Stimulated activated CD4-positive, alpha-beta T cell treated with anti-CD3 and anti-CD28 coated beads, Interleukin-2, amount 100 ng/mL, for 48 hours (primary cell): Measurements from ENCODE around the gene TECPR2.
"Not testable (repeated sequence)": the region's sequence is repeated elsewhere in the genome, so short reads cannot be mapped to it uniquely, and the experiment has no call there.

Source experiments
- DNase-seq, 2 donors: peaks; one replicate each; pipeline ENCODE4 v3.0.0-alpha.2; 2020

Gene TECPR2

DNA sequence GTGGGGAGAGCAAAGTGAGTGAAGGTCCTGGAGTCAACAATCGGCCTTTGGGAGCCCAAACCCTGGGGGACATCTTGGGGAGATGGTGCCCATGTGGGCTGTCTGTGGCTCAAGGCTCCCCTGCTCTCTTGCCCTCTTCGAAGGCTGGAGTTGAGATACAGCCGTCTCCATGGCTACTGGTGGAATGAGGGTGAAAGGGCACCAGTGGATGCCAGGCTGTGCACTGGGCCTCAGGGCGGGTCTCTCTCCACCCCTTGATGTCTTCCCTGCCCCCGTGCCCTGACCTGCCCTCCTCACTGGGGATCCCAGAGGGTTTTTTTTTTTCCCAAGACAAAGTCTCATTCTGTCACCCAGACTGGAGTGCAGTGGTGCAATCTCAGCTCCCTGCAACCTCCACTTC, 148.8 kb downstream of the TECPR2 start:
- no peak for DNase-seq

DNA sequence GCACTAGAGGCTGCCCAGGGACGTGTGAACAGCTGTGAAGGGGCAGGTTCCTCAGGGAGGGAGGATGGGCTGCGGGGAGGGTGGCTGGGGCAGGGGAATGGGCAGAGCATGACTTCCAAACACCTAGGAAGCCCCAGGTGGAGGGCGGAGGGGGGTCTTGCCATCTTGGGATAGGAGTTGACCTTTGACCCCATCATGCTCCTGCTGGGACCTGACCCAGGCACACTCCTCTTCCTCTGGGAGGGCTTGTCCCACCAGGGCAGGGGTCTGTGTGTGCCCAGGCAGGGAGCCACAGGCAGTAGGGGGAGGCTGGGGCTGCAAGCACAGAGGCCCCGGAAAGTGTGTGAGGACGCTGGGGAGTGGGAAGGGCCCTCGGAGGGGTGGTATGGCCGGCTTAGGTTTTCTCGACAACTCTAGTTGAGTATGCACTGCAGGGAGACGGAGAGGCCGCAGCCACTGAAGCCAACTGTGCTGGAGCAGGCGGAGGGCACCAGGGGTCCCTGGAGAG, 150.1 kb downstream of the TECPR2 start:
- DNase-seq: no peak

DNA sequence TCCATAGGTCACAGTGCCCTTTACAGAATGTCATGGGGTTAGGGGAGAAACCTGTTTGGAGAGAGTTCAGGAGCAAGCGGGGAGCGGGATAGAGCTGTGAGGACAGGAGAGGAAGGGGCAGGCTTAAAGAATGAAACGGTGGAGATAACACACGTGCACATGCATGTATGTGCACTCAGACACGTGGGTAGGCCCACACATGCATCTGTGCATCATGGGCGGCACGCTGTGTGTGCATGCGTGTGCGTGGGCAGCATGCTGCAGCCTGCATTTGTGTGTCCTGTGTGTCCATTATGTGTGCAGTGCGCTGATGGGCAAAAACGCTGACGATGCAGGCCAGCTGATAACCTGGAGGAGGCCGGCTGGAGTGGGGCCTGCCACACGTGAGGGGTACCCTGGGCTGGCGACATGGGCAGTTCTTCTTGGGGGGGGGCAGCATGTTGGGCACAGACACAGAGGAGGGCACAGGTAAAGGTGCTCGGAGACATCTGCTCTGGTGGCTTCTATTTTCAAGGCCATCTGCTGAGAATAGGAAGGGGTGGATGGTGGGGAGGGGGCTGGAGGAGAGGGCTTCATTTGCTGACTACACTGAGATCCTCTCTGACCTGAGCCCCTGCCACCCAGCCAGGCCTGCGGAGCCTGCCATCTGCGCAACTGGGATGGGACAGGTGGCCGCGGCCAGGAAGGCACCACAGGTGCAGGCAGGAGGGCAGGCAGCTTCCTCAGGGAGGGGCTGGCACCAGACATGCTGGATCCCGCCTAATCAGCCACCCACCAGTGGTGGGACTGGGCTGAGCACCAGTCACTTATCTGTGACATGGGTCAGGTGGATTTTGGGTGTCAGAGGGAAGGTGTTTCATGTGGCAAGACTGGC, 151.4 kb downstream of the TECPR2 start:
- DNase-seq: no peak

DNA sequence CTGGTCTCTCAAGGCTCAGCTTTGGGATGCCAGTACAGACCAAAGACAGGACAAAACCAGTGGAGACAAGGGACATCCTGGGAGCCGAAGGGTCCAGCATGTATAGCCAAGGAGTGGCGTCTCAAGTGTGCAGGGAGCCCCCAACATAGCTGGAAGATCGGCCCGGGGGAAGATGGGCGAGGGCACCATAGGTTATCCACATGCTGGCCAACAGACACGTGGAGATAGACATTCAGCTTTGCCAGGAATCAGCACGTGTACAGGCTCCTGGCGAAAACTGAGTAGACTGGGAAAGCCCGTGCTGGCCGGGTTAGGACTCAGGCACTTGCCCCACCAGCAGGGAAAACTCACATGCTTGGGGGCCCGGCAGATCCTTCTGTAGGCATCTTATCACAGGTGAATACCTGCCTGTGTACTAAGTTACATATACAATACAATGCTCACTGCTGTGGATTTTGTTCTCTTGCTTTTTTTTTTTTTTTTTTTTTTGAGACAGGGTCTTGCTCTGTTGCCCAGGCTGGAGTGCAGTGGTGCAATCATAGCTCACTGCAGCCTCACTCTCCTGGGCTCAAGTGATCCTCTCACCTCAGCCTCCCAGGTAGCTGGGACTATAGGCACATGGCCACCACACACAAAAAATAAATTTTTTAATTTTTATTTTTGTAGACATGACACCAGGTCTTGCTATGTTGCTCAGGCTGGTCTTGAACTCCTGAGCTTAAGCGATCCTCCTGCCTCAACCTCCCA, 152.4 kb downstream of the TECPR2 start:
- no peak for DNase-seq

DNA sequence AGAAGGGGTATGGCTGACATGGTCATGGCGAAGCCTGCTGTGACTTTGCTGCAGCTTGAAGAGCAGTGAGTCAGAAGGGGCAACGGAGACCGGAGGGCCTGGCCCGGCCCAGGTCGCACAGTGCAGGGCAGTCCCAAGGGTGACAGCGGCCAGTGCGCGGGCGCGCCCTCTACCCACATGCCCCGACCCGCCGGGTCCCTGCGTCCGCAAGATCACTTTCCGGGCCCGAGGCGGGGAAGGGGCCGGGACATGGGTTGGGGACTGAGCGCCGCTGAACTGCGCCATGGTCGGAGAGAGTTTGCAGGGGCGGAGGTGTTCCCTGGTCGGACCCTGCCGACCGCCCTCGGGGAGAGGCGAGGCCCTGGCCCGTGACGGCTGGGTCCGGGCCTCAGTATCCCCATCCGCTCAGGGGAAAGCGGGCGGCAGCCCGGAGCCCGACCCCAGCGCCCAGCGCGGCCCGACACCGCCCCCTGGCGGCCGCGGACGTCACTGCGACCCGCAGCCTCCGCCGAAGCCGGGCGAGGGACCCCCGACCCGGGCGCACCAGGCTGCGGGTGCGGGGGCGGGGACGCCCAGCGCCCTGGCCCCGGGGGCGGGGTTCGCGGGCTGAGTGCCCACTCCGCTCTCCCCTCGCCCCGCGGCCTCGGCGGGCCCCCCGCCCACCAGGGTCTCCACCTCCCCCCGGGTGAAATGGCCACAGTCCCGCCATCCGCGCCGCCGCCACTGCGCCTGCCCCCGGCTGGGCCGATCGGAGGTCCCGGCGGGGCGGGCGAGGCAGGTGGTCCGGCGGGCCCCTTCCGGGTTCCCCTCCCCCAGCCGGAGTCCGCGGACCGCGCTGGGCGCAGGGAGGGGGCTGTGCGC, 154.0 kb downstream of the TECPR2 start:
- peak; percentile 62 to 77 for DNase-seq

DNA sequence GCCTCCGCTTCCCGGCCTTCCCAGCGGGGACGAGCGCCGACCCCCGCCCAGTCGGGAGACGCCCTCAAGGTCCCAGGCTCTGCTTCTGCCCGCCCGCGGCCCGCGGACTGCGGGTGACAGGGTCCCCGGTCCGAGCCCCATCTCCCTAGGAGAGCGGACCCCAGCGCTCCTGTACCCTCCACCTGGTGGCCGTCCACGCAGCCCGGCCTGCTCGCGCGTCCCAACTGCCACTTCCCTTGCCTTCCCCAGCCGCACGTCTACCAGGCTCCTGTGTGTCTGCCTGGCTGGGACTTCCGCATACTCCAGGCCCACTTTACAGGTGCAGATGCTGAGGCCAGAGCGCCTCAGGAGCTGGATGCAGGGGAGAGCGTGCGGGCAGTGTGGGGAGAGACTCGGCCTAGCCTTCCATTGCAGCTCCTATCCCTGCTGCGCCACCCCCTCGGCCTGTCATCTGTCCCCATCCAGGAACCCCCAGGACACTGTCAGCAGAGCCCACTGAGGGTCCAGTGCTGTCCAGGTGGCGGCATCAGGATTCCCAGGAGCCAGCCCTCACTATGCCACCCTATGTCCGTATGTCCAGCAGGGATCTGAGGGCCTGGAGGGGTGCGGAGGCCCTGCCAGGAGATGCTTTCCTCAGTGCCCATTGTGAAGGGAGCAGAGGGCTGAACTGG, 154.8 kb downstream of the TECPR2 start:
- no peak for DNase-seq

DNA sequence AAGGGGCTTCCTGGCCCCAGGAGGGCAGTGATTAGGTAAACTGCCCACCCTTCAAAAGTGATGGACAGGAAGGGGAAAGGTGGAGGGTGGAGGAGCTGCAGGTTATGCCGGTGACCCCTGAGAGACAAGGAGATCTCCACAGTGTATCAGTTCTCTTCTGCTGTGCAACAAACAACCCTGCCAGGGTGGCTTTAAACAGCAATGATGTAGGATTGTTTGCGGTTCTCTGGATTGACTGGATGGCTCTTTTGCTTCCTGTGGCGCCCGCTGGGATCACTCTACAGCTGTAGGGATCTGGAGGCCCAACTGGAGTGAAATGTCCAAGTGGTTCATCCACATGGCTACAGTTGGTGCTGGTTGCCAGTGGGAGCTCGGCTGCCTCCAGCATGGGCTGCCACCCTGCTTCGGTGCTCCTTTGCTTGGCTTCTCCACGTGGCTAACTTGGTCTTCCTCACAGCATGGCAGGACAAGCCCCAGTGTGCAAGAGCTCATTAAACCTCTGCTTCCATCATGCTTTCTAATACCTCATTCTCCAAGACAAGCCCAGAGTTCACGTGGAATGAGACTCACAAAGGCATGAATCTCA, 155.4 kb downstream of the TECPR2 start:
- no peak for DNase-seq

DNA sequence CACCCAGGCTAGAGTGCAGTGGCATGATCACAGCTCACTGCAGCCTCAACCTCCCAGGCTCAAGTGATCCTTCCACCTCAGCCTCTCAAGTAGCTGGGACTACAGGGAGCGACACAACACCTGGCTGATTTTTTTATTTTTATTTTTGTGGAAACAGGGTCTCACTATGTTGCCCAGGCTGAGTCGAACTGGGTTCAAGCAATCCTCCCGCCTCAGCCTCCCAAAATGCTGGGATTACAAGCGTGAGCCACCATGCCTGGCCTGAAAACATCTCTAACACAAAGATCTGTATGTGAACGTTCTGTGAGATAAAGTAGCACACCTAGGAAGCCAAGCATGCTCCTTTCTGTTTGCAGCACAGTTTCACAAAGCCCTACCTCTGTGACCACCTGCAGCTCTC, 157.0 kb downstream of the TECPR2 start:
- DNase-seq: not testable (repeated sequence)

DNA sequence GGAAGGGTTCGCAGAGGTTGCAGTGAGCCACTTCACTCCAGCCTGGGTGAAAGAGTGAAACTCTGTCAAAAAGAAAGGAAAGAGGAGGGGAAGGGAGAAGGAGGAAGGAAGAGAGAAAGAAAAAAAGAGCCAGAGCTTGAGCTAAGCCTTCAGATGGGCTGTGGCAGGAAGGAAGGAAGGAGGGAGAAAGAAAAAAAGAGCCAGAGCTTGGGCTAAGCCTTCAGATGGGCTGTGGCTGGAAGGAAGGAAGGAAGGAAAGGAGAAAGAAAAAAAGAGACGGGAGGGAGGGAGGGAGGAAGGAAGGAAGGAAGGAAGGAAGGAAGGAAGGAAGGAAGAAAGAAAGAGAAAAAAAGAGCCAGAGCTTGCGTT, 160.4 kb downstream of the TECPR2 start:
- DNase-seq: no peak

DNA sequence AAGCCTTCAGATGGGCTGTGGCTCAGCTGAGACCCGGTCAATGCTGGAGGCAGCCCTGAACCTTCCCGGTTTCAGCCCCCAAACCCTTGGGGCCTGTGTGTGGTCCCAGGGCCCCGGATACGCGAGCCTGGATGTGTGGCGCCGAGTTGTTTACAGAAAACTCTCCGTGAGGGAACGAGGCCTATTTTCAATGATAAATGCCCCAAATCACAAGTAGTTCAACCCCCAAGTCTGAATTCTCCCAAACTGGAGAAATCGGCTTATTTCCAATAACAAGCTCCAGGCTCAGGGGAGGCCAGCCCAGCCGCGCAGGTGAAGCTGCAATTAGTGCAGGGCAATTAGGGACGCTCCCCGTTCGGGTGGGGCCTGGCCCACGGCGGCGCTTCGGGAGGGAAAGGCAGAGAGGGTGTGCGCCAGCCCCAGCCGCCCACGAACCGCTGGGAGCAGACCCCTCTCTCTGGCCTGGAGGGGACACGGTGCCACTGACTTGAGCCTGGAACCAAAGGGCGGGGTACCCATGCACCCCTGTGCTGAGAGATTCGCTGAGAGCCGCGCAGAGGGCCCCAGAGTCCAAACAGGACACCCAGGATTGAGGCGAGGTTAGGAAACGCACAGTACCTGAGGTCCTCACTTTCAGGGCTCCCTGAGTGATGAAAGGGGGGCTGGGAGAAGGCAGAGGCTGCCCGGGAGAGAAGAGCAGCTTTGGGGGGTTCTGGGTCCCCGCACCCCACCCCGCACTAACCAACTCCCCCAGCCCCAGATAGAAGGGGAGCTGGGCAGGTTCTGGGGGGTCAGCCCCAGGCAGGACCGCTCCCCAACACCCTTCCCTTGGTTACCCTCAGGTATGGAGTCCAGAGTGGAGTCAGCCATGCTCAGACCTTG, 161.1 kb downstream of the TECPR2 start:
- no peak for DNase-seq

DNA sequence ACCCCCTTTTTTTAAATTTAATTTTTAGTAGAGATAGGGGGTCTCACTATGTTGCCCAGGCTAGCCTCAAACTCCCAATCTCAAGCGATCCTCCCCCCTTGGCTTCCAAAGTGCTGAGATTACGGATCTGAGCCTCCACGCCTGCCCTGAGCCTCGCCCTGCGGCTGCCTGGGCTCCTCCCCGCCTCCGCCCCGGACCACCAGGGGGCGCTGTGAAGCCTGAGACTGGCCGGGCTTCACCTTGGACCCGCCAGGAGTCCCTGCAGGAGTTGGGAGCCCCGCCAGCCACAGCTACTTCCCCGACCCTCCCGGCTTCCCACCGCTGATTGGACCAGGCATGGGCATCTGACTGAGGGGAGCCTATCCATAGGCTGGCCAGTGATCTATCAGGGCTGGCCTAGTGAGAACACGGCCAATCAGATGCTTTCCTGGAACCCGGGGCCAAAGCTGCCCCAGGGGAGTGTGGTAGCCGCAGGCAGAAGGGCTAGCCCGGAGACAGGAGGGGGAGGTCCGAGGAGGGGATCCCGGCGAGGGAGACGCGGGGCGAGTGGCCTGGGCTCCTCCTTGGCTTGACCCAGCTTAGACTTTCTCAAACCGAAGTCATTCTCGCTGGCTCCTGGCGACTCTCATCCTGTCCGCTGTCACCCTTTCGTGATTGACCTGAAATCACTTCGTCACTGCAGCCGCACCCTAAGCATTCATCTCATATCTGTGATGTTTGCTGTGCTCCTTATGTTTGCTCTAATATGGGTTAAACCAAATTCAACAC, 161.9 kb downstream of the TECPR2 start:
- peak; percentile 98 to 99 for DNase-seq

DNA sequence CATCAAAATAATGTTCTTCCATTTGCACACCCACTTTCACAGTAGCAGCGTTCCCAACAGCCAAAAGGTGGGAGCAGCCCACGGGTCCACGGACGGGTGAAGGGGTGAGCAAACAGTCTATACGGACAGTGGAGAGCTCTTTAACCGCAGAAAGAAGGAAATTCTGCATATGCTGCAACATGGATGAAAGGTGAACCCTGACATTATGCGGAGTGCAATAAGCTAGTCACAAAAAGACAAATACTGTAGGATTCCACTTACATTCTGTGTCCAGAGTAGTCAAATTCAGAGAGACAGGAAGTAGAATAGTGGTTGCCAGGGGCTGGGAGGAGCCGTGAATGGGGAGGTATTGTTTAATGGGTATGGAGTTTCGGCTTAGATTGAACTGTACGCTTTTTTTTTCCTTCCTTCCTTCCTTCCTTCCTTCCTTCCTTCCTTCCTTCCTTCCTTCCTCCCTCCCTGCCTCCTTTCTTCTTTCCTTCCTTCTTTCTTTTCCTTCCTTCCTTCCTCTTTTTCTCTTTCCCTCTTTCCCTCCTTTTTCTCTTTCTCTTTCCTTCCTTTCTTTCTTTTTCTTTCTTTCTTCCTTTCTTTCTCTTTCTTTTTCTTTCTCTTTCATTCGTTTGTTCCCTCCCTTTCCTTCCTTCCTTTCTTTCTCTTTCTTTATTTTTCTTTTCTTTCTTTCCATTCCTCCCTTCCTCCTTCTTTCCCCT, 162.6 kb downstream of the TECPR2 start:
- DNase-seq: no peak

DNA sequence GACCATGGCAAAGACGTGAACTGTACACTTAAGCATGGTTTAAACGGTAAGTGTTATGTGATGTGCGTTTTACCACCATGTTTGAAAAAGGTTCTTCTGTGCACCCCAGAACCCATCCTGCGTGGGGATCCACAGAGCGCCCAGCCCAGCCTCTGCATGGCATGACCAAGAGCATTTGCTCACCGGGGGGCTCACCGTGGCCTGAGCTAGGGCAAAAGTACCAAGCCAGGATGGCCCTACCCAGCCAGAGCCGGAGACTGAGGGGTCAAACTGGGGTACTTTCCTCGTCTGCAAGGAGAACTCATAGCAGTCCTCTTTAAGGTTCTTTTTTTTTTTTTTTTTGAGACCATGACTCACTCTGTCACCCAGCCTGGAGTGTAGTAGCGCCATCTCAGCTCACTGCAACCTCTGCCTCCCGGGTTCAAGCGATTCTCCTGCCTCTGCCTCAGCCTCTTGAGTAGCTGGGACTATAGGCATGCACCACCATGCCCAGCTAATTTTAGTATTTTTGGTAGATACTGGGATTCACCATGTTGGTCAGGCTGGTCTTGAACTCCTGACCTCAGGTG, 163.3 kb downstream of the TECPR2 start:
- no peak for DNase-seq

DNA sequence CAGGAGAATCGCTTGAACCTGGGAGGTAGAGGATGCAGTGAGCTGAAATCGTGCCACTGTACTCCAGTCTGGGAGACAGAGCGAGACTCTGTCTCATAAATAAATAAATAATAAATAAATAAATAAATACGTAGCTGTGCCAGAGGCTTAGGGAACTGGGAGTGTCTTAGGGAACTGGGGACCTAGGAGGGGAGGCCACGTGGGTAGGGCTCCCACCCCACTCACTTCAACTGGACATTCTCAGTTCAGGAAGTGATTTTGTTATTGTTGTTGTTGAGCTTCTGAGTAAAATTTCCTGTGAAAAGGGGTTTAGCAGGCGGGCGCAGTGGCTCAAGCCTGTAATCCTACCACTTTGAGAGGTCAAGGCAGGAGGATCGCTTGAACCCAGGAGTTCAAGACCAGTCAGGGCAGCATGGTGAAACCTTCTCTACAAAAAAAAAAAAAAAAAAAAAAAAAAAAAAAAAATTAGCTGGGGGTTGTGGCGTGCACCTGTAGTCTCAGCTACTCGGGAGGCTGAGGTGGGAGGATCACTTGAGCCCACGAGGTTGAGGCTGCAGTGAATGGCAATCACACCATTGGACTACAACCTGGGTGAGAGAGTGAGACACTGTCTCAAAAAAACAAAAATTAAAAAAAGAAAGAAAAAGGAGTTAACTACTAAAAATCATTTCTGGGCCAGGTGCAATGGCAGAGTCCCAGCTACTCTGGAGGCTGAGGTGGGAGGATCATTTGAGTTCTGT, 165.9 kb downstream of the TECPR2 start:
- no peak for DNase-seq

DNA sequence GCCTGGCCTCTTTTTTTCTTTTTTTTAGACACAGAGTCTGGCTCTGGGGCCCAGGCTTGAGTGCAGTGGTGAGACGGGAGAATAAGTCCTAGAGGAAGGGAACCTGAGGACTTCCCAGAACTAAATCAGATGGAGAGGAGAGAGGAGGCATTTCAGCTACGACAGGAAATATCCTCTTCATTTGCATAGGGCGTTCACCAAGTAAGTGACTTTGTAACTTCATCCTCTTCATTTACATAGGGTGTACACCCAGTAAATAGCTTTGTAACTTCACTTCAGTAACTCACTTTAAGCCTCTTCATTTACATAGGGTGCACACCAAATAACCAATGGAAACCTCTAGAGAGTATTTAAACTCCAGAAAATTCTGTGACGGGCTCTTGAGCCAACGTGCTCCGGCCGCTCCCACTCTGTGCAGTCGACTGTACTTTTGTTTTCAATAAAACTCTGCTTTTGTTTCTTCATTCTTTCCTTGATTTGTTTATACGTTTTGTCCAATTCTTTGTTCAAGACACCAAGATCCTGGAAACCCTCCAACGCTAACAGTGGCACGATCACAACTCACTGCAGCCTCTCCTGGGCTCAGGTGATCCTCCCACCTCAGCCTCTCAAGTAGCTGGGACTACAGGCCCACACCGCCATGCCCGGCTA, 168.2 kb downstream of the TECPR2 start:
- no peak for DNase-seq

DNA sequence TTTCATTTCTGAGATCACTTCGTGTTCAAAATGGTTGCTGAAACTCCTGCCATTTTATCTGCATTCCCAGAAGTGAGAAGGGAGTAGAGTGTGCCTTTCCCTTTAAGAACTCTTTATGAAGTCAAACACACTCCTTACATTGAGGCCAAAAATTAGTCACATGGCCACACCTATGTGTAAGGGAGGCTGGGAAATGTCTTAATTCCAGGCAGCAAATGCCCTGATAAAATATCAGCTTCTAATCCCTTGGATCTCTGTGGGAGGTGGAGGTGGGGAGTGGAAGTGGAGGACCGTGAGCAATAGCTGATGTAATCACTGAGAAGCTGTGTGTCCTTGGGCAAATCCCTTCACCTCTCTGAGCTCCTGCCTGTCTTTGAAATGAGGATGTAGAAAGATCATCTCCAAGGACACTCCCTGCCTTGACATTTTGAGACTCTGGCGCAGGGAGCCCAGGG, 169.5 kb downstream of the TECPR2 start:
- no peak for DNase-seq

DNA sequence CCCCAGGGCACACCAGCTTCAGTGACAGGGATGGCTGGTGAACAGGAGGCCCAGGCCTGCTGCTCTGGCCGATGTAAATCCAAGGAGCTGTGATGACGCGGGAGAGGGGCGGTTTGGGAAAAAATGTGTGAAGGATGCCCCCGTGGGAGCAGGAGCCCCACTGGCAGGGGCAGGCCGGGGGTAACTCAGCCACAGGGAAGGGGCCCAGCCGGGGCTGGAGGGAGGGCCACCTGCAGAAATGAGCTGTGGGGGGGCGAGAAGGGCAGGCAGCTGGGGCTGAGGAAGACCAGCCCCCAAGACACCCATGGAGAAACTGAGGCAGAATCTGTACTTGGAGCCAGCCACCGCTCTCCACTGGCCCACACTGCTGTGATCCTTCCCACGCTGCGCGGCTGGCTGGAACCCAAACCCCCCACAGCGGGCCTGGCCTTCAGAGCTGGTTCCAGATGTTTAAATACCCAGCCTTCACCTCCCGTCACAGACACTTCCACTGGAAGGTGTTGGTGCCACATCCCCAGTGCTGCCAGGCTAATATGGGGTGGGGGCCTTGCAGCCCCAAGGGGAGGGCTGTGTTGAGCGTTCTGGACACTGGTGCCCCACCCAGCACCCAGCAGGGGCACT, 175.3 kb downstream of the TECPR2 start:
- DNase-seq: no peak
